Ishikawa (cell line): ENCODE data around the gene IL6.

ENCODE experiments used
- CEBPB ChIP-seq: IDR thresholded peaks from 2 replicates; pipeline ENCODE4 v1.6.1; 2012
- CREB1 ChIP-seq: IDR thresholded peaks from 2 replicates; pipeline ENCODE4 v1.6.1; 2012; ENCODE audit warnings: low read depth
- EGR1 ChIP-seq: IDR thresholded peaks from 2 replicates; pipeline ENCODE4 v1.6.1; 2012
- EP300 ChIP-seq: IDR thresholded peaks from 2 replicates; pipeline ENCODE4 v1.6.1; 2012; ENCODE audit warnings: borderline replicate concordance
- FOXM1 ChIP-seq: IDR thresholded peaks from 2 replicates; pipeline ENCODE4 v1.6.1; 2012; ENCODE audit warnings: low read depth, borderline replicate concordance
- NFIC ChIP-seq: IDR thresholded peaks from 2 replicates; pipeline ENCODE4 v1.6.1; 2012
- RAD21 ChIP-seq: IDR thresholded peaks from 2 replicates; pipeline ENCODE4 v1.6.1; 2012; ENCODE audit warnings: low read depth
- TAF1 ChIP-seq: IDR thresholded peaks from 2 replicates; pipeline ENCODE4 v1.6.1; 2012; ENCODE audit warnings: low read depth, mild to moderate bottlenecking
- TCF12 ChIP-seq: IDR thresholded peaks from 2 replicates; pipeline ENCODE4 v1.6.1; 2012; ENCODE audit warnings: low read depth
- TEAD4 ChIP-seq: IDR thresholded peaks from 2 replicates; pipeline ENCODE4 v1.6.1; 2012
- YY1 ChIP-seq: IDR thresholded peaks from 2 replicates; pipeline ENCODE4 v1.6.1; 2012; ENCODE audit warnings: low read depth
- ZBTB7A ChIP-seq: IDR thresholded peaks from 2 replicates; pipeline ENCODE4 v1.6.1; 2012; ENCODE audit warnings: low read depth
- TF ChIP-seq, protein P1 (sequence below): IDR thresholded peaks from 2 replicates; pipeline ENCODE4 v1.6.1; 2012
- TF ChIP-seq, protein P2 (sequence below): IDR thresholded peaks from 2 replicates; pipeline ENCODE4 v1.6.1; 2012; ENCODE audit warnings: low read depth, mild to moderate bottlenecking
- TF ChIP-seq, protein P3 (sequence below): IDR thresholded peaks from 2 replicates; pipeline ENCODE4 v1.6.1; 2012

Gene IL6

GRCh38 chr7:22709857-22710256, 17.1 kb upstream of the IL6 start:
- TF ChIP-seq YY1 (no peak), FOXM1 (no peak), EGR1 (no peak), ZBTB7A (no peak), CREB1 (no peak), TCF12 (no peak), NFIC (no peak), CEBPB (no peak), TEAD4 (no peak), RAD21 (no peak), EP300 (no peak)
- TF ChIP-seq, protein P1, sequence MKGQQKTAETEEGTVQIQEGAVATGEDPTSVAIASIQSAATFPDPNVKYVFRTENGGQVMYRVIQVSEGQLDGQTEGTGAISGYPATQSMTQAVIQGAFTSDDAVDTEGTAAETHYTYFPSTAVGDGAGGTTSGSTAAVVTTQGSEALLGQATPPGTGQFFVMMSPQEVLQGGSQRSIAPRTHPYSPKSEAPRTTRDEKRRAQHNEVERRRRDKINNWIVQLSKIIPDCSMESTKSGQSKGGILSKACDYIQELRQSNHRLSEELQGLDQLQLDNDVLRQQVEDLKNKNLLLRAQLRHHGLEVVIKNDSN = no peak
- TF ChIP-seq, protein P2, sequence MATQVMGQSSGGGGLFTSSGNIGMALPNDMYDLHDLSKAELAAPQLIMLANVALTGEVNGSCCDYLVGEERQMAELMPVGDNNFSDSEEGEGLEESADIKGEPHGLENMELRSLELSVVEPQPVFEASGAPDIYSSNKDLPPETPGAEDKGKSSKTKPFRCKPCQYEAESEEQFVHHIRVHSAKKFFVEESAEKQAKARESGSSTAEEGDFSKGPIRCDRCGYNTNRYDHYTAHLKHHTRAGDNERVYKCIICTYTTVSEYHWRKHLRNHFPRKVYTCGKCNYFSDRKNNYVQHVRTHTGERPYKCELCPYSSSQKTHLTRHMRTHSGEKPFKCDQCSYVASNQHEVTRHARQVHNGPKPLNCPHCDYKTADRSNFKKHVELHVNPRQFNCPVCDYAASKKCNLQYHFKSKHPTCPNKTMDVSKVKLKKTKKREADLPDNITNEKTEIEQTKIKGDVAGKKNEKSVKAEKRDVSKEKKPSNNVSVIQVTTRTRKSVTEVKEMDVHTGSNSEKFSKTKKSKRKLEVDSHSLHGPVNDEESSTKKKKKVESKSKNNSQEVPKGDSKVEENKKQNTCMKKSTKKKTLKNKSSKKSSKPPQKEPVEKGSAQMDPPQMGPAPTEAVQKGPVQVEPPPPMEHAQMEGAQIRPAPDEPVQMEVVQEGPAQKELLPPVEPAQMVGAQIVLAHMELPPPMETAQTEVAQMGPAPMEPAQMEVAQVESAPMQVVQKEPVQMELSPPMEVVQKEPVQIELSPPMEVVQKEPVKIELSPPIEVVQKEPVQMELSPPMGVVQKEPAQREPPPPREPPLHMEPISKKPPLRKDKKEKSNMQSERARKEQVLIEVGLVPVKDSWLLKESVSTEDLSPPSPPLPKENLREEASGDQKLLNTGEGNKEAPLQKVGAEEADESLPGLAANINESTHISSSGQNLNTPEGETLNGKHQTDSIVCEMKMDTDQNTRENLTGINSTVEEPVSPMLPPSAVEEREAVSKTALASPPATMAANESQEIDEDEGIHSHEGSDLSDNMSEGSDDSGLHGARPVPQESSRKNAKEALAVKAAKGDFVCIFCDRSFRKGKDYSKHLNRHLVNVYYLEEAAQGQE = no peak

- TF ChIP-seq, protein P1 = no peak
- TF ChIP-seq RAD21 (no peak), TCF12 (no peak), TAF1 (no peak), NFIC (no peak), FOXM1 (no peak), EGR1 (no peak), ZBTB7A (no peak), CREB1 (no peak), TEAD4 (no peak), CEBPB (no peak), YY1 (no peak), EP300 (no peak)
- TF ChIP-seq, protein P2 = no peak
- TF ChIP-seq, protein P3, sequence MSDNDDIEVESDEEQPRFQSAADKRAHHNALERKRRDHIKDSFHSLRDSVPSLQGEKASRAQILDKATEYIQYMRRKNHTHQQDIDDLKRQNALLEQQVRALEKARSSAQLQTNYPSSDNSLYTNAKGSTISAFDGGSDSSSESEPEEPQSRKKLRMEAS = no peak
Measured at GRCh38 chr7:22712999-22713398, 14.0 kb upstream of the IL6 start.

DNA sequence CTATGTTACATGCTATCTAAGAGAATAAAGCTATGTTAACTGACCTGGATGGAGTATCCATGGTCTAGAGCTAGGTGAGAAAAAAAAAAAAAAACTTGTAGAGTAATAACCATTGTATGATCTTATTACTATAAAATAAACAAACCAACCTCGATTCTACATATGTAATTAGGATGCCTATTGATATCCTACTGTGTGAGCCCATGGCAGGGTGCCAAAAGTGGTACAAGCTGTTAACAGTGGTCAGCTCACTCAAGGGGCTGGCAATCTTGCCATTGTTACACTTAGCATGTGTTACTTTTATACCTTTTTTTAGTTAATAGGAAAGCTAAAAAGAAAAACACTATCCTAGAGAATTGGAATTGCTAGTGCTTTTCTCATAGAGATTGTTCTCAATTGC, 13.5 kb upstream of the IL6 start:
- TF ChIP-seq, protein P2 = no peak
- TF ChIP-seq TCF12 (no peak), NFIC (no peak), ZBTB7A (no peak), TAF1 (no peak), EP300 (no peak), CREB1 (no peak), EGR1 (no peak), YY1 (no peak), TEAD4 (no peak)
- TF ChIP-seq, protein P3 = no peak

DNA sequence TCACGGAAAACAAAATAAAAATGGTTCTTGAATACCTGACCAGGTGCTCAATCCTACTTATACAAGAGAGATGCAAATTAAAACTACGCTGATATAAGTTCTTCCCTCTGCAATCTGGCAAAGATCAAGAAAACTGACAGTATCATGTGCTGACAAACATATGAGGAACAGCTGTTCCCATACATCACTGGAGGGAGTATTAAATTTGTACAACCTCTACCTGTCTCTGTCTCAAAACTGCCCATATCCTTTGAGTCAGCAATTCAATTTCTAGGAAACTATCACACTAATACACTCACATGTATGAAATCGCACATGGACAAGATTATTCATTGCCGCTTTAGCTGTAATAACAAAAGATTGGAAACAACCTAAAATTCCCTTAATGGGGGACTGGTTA, 11.0 kb upstream of the IL6 start:
- TF ChIP-seq ZBTB7A (no peak), TEAD4 (no peak), TCF12 (no peak), YY1 (no peak)
- TF ChIP-seq, protein P2 = no peak
- TF ChIP-seq, protein P1 = no peak
